ENCODE results near the gene TRIO.

GRCh38 chr5:14267166-14267838 lies 124.2 kb downstream of the TRIO start:
- TF ChIP-seq CTCF (optimal IDR thresholded peaks at IDR 0.05 in 1 of 3, IDR thresholded peaks at IDR 0.05 in 1 of 3, conservative IDR thresholded peaks at IDR 0.05 in 1 of 3; ENCODE audit: extremely low read depth in 1 of 3, insufficient read depth in 2 of 3, low read length in 3 of 3) = no peak
- no peak for TF ChIP-seq EZH2 (IDR thresholded peaks at IDR 0.05; ENCODE audit: low read length)

All from keratinocyte (primary cell).